GM19035 (cell line): ENCODE data around the gene SRGAP3.
"Not testable (repeated sequence)": the region's sequence is repeated elsewhere in the genome, so short reads cannot be mapped to it uniquely, and the experiment has no call there.

ENCODE experiments used
- ATAC-seq: cut with Tn5 transposase; IDR thresholded peaks from one replicate; pipeline ENCODE4 v1.9.1; 2021; ENCODE audit not compliant: unreplicated experiment

SRGAP3 gene

GRCh38 chr3:9098716-9099675, 150.4 kb downstream of the SRGAP3 start:
- no peak for ATAC-seq

DNA sequence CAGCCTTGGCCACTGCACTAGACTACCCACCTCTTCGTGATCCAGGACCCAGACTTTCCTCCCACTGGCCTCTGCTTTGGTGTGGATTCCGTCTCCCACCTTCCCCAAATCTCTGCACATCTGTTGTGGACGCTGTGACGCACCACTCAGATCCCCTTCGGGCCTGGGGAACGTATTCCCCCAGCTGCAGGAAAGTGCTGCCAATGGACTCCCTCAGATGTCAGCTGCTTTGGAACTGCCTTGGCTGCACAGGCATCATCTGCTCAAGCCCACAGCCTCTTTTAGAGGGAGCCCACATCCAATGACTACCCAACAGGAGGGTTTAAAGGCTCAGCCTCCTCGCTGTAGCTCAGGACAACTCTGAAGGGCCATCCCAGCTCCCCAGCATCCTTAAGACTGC, 152.0 kb downstream of the SRGAP3 start:
- no peak for ATAC-seq

DNA sequence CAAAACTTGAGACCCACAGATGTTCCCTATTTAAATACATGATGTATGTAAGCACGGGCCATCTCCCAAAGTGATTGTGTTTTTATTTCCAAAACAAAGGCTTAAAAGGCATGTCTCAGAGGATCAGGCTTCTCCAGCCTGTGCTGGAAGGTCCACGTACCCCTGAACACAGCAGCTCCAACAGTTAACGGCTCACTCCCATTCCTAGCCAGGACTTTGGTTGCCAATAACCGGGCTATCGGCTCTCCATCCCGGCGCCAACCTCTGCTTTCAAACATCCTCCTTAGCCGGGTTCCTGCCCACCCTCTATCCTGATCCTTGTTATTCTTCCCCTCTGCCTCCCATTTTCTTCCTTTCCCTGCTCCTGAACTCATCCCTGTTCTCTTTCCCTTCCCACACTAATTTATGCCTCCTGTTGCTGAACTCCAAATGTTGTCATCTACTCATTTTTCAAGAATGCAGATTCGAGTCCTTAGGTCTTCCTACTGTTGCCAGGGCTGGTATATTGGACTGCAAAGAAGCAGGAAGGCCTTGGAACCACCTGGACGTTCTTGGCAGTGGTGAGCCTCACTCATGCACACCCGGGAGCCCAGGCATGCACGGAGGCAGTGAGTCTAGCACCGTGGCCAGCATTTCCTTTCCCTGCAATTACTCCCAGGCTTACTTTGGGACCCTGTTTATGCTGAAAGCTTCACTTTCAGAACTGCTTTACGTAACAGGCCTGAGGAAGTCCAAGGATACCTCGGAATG, 157.8 kb downstream of the SRGAP3 start:
- no peak for ATAC-seq

- no peak for ATAC-seq
These were observed 160.7 kb downstream of the SRGAP3 start for GRCh38 chr3:9088441-9089353.

DNA sequence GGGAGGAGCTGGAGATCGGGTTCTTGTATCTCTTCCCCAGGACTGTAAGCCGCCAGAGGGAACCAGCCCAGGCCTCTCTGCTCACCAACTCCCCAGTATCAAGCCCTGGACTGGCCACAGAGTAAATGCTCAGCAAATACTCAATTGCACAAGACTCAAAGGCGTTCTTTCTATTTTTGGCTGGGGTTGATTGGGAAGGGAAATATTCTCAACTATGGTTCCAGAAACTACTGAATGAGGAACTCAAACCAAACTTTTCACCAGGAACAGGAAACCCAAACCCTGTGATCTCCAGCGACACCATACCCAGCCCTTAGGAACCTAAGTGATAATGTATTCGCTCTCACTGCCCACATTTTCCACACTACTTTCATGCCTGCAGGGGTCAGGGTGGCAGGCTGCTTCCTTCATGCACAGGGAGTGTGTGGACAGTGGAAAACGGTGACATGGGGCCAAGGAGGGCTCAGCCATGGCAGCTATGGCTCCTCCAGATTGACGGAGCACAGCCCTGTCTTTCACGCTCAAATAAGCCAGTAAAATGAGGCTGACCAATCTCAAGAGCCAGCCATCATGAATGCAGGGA, 161.5 kb downstream of the SRGAP3 start:
- no peak for ATAC-seq

- ATAC-seq, result not testable (repeated sequence)
These were observed 164.0 kb downstream of the SRGAP3 start for GRCh38 chr3:9085428-9085827.

DNA sequence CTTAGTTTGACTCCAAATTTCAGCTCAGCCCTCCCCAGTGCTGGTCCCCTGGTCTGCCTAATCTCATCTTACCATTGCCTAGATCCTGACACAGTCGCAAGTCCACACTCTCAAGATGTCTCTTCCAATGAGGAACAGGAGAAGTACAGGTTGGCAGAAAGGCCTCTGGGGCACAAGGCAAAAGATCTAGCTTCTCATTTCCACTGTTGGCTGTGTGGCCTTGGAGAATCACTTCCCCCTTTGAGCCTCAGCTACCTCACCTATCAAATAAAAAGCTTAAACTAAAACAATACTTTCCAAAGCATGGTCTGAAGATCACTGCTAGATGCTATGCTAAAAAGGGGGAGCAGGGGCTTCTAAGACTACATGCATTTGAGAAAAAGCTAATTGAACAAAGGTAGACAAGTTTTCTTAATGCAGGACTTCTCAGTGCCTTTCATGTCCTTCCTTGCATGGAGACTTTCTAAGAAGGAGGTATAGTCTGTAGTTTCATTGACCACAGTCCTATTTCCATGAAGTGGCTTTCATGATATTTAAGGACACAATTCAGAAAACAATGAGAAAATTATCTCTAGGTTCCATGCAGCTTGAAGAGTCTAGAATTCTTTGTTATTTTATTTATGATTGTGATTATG, 168.1 kb downstream of the SRGAP3 start:
- ATAC-seq, result no peak

- ATAC-seq, result no peak
These were observed 169.3 kb downstream of the SRGAP3 start for GRCh38 chr3:9080163-9080562.

- no peak for ATAC-seq
These were observed 169.8 kb downstream of the SRGAP3 start for GRCh38 chr3:9079676-9080075.

- no peak for ATAC-seq
These were observed 170.7 kb downstream of the SRGAP3 start for GRCh38 chr3:9078561-9079240.

GRCh38 chr3:9077029-9077428, 172.4 kb downstream of the SRGAP3 start:
- ATAC-seq, result no peak

GRCh38 chr3:9075762-9076161, 173.7 kb downstream of the SRGAP3 start:
- ATAC-seq, result no peak

DNA sequence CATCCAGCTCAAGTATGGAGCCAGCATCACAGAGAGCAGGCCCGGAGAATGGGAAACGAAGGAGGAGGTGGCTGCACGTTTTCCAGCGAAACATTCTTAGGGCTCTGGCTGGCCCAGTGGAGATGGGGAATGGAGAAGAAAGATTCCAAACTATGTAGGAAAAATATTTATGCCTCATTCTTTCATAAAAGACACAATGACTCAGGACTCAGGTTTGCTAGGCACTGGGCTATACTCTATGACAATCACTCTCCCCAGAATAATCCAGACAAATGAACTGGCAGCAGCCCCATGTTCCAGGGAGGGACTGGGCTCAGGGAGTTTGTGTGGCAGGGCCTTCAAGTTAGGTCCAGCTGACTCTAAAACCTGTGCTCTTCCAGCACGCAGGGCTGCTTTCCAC, 175.4 kb downstream of the SRGAP3 start:
- ATAC-seq, result no peak

GRCh38 chr3:9072667-9073009, 176.8 kb downstream of the SRGAP3 start:
- no peak for ATAC-seq

- no peak for ATAC-seq
These were observed 177.3 kb downstream of the SRGAP3 start for GRCh38 chr3:9071936-9072666.

DNA sequence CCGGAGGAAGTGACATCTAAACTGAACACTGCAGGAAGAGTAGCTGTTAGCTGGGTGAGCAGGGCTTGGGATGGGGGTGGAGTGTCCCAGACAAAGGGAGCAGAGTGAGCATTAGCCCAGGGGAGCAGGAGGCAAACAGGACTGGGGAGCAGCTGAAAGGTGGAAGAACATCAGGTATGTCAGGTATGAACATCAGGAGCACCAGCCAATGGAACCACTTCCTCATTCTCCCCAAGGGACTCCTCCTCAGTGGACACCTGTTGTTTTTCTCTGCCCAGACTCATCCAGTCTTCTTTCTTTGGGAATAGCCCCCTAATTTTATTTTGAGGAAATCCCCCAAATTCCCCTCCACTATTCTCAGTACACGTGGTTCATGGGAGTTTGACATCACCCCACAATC, 178.5 kb downstream of the SRGAP3 start:
- ATAC-seq, result no peak

DNA sequence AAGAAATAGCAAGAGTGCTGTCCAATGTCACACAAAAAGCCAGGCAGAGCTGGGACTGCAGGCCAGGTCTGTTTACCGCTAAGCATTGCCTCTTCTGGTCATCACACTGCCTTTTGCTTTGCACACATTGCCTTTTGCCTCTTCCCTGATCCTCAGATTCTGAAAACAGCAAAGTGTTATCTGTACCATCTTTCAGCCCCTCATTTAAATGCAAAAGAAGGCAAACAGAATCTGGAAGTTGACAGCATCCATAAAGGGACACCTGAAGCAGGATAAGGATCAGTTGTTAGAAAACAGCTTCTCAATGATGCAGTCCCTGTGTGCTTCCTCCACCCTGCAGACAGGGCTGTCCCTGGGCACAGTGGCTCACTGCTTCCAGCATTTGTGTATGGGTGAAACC, 179.5 kb downstream of the SRGAP3 start:
- no peak for ATAC-seq

DNA sequence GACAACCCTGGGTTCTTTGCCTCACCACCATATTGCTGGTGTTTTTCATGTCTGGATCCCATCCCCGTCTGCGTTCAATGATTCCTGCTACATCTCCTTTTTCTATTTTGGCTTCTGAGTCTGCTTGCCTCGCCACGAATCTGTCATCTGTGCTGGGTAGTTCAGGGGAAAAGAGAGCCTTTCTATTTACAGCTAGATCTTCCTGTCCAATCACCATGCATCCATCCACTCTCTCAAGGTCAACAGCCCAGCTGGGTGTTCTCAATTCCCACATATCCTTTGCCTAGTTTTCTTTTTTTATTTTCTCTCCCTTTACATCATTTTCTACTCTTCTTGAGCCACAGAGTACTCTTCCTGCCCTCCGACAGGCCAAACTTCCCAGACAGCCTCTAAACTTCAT, 181.4 kb downstream of the SRGAP3 start:
- ATAC-seq, result no peak

GRCh38 chr3:9067352-9067975, 182.0 kb downstream of the SRGAP3 start:
- peak; percentile 69 for ATAC-seq
